HepG2 (cell line): ENCODE data around the gene CSTF3. TPM values are rescaled to one million over a fixed set of nuclear protein-coding genes. Genes with fewer than 3 reads are reported as not detected.
A peak's percentile ranks its signal among the peaks of the same experiment; 100 is the strongest.

ENCODE experiments used
- AGO1 ChIP-seq: fragments of 200-400 bp; formaldehyde crosslinking; IDR thresholded peaks from 2 replicates; pipeline ENCODE4 v1.6.1; 2017; ENCODE audit warnings: mild to moderate bottlenecking, low read depth, low read length, moderate library complexity; ENCODE audit not compliant: poor library complexity, severe bottlenecking
- ARNT ChIP-seq: fragments of 450-650 bp; IDR thresholded peaks from 2 replicates; pipeline ENCODE4 v1.6.1; 2017
- FOXK1 ChIP-seq: sonication (generic); formaldehyde crosslinking; IDR thresholded peaks from 2 replicates; pipeline ENCODE4 v1.4.0; 2020; ENCODE audit warnings: low read depth, missing genetic modification reagents, borderline replicate concordance
- FOXP4 ChIP-seq: sonication (generic); formaldehyde crosslinking; IDR thresholded peaks from 2 replicates; pipeline ENCODE4 v1.4.0; 2020; ENCODE audit warnings: missing genetic modification reagents
- KLF11 ChIP-seq: IDR thresholded peaks from 2 replicates; pipeline ENCODE4 v1.6.1; 2016; ENCODE audit warnings: missing compliant biosample characterization
- KLF9 ChIP-seq: IDR thresholded peaks from 2 replicates; pipeline ENCODE4 v1.6.1; 2016; ENCODE audit warnings: low read depth
- MXD1 ChIP-seq: sonication (generic); formaldehyde crosslinking; IDR thresholded peaks from 2 replicates; pipeline ENCODE4 v1.4.0; 2020; ENCODE audit warnings: mild to moderate bottlenecking, missing genetic modification reagents
- NAIF1 ChIP-seq: sonication (generic); formaldehyde crosslinking; IDR thresholded peaks from 2 replicates; pipeline ENCODE4 v1.5.0; 2020; ENCODE audit warnings: mild to moderate bottlenecking, missing genetic modification reagents, borderline replicate concordance
- NCOA2 ChIP-seq: sonication (generic); formaldehyde crosslinking; IDR thresholded peaks from 2 replicates; pipeline ENCODE4 v1.8.0; 2022; ENCODE audit warnings: inconsistent platforms
- NFE2L1 ChIP-seq: sonication (generic); formaldehyde crosslinking; IDR thresholded peaks from 2 replicates; pipeline ENCODE4 v1.4.0; 2020; ENCODE audit warnings: missing genetic modification reagents, mild to moderate bottlenecking, borderline replicate concordance
- NR2C2 ChIP-seq: sonication (generic); formaldehyde crosslinking; IDR thresholded peaks from 2 replicates; pipeline ENCODE4 v1.4.0; 2020; ENCODE audit warnings: missing genetic modification reagents, mild to moderate bottlenecking, moderate library complexity, borderline replicate concordance
- NR3C1 ChIP-seq: sonication (generic); formaldehyde crosslinking; IDR thresholded peaks from 2 replicates; pipeline ENCODE4 v1.4.0; 2020; ENCODE audit warnings: missing genetic modification reagents
- PRDM4 ChIP-seq: sonication (generic); formaldehyde crosslinking; IDR thresholded peaks from 2 replicates; pipeline ENCODE4 v1.9.0; 2021; ENCODE audit warnings: missing genetic modification reagents, borderline replicate concordance
- SMC3 ChIP-seq: IDR thresholded peaks from 2 replicates; pipeline ENCODE4 v1.6.1; 2011; ENCODE audit warnings: low read length, improper control_type of control experiment
- TEF ChIP-seq: sonication (generic); formaldehyde crosslinking; IDR thresholded peaks from 2 replicates; pipeline ENCODE4 v1.5.0; 2020; ENCODE audit warnings: missing genetic modification reagents
- ZBTB3 ChIP-seq: sonication (generic); formaldehyde crosslinking; IDR thresholded peaks from 2 replicates; pipeline ENCODE4 v1.4.0; 2020; ENCODE audit warnings: low read depth, mild to moderate bottlenecking, moderate library complexity, missing genetic modification reagents, borderline replicate concordance
- ZKSCAN5 ChIP-seq: sonication (generic); formaldehyde crosslinking; IDR thresholded peaks from 2 replicates; pipeline ENCODE4 v1.5.1; 2020; ENCODE audit warnings: mild to moderate bottlenecking, missing genetic modification reagents
- ZMAT3 ChIP-seq: sonication (generic); formaldehyde crosslinking; conservative IDR thresholded peaks from 2 replicates; pipeline ENCODE4 v1.7.0; 2021; ENCODE audit warnings: missing genetic modification reagents
- ZNF326 ChIP-seq: sonication (generic); formaldehyde crosslinking; IDR thresholded peaks from 2 replicates; pipeline ENCODE4 v1.4.0; 2020; ENCODE audit warnings: missing genetic modification reagents, borderline replicate concordance
- ZNF543 ChIP-seq: sonication (generic); formaldehyde crosslinking; IDR thresholded peaks from 2 replicates; pipeline ENCODE4 v1.4.0; 2020; ENCODE audit warnings: mild to moderate bottlenecking, missing genetic modification reagents
- ZNF550 ChIP-seq: sonication (generic); formaldehyde crosslinking; IDR thresholded peaks from 2 replicates; pipeline ENCODE4 v1.4.0; 2020; ENCODE audit warnings: mild to moderate bottlenecking, missing genetic modification reagents, borderline replicate concordance
- ZNF564 ChIP-seq: sonication (generic); formaldehyde crosslinking; IDR thresholded peaks from 2 replicates; pipeline ENCODE4 v1.8.1; 2023; ENCODE audit warnings: mild to moderate bottlenecking, missing genetic modification reagents
- ZSCAN12 ChIP-seq: sonication (generic); formaldehyde crosslinking; IDR thresholded peaks from 2 replicates; pipeline ENCODE4 v1.9.0; 2021; ENCODE audit warnings: mild to moderate bottlenecking, missing genetic modification reagents
- polyA plus RNA-seq, 8 experiments: library from polyadenylated mRNA; depleted of rRNA in 3 of 8; stranded (reverse) in 7 of 8; unstranded in 1 of 8; fragments of >200 nt; fragmentation: Illumina TruSeq in 4 of 8; extraction: Trizol in 4 of 8; gene quantifications; 2 replicates each; pipeline versions ENCODE4 v1.2.1 to v1.2.3, GENCODE V29; 2011 to 2016; ENCODE audit warnings: low read depth in 4 of 8, missing spikeins in 1 of 8, mixed read lengths in 1 of 8; ENCODE audit not compliant: insufficient read depth in 1 of 8
- total RNA-seq, 5 experiments: library from RNA; depleted of rRNA; stranded (reverse); fragments of >200 nt; fragmentation: Illumina TruSeq; extraction: Trizol; gene quantifications; 2 replicates each; pipeline ENCODE4 v1.2.3, GENCODE V29; 2016; ENCODE audit warnings: low read depth in 1 of 5

The CSTF3 gene
- total and polyA plus RNA-seq, 2 of the 13 experiments (the other 11 are each of a cell fraction or from before 2014, with no cell fraction given): 21.5 to 43.6 TPM

- TF ChIP-seq ZNF543 (peak; percentile 57; the same call in 1 of the 2 replicates), NFE2L1 (CRISPR knock-in tag) (no peak), MXD1 (CRISPR knock-in tag) (peak; percentile 70), ZKSCAN5 (CRISPR knock-in tag) (no peak), NR3C1 (CRISPR knock-in tag) (no peak), NR2C2 (peak; percentile 76; the same call in 1 of the 2 replicates), NCOA2 (CRISPR knock-in tag) (no peak; the same call in 1 of the 2 replicates), ZNF550 (no peak), ZNF564 (0 out of 2 replicates have a peak, but pooled peaks have one; percentile 9), ARNT (no peak), SMC3 (no peak), TEF (no peak), KLF11 (CRISPR knock-in tag) (no peak), FOXP4 (CRISPR knock-in tag) (peak; percentile 45), KLF9 (CRISPR knock-in tag) (no peak), ZSCAN12 (no peak), NAIF1 (CRISPR knock-in tag) (0 out of 2 replicates have a peak, but pooled peaks have one; percentile 35), PRDM4 (CRISPR knock-in tag) (no peak), ZNF326 (CRISPR knock-in tag) (no peak), FOXK1 (CRISPR knock-in tag) (0 out of 2 replicates have a peak, but pooled peaks have one; percentile 68), ZMAT3 (CRISPR knock-in tag) (0 out of 2 replicates have a peak, but pooled peaks have one; percentile 54), AGO1 (peak; percentile 31), ZBTB3 (CRISPR knock-in tag) (no peak)
Observed at GRCh38 chr11:33039274-33040032, 121.8 kb downstream of the CSTF3 start, which contains the start of gene TCP11L1 (continued).
